Frontal cortex (tissue), 4 donors: Measurements from ENCODE around the gene ABCA1. TPM values are rescaled to one million over a fixed set of nuclear protein-coding genes. Genes with fewer than 3 reads are reported as not detected.
"Not testable (repeated sequence)": the region's sequence is repeated elsewhere in the genome, so short reads cannot be mapped to it uniquely, and the experiment has no call there.

Experiments used
- DNase-seq, 2 donors: peaks; one replicate each; pipeline ENCODE4 v3.0.0; 2012; ENCODE audit warnings: low spot score in 2 of 2
- FAIRE-seq: peaks from 2 replicates; lab custom pipeline; 2012; peaks lifted over from hg19 to GRCh38; lab: Jason Lieb, UNC
- total RNA-seq: library from RNA; depleted of rRNA; stranded (reverse); fragments of >200 nt; gene quantifications from one replicate; pipeline ENCODE4 v1.2.3, GENCODE V29; 2014
- donor health status: control.
- donor health status: control.
- donor health status: control.

Gene ABCA1
- total RNA-seq, 1 donor from 2014 or later = 28.5 TPM

GRCh38 chr9:104779946-104780535 is 147.9 kb downstream of the ABCA1 start:
- FAIRE-seq (no peak), DNase-seq (no peak)

DNA sequence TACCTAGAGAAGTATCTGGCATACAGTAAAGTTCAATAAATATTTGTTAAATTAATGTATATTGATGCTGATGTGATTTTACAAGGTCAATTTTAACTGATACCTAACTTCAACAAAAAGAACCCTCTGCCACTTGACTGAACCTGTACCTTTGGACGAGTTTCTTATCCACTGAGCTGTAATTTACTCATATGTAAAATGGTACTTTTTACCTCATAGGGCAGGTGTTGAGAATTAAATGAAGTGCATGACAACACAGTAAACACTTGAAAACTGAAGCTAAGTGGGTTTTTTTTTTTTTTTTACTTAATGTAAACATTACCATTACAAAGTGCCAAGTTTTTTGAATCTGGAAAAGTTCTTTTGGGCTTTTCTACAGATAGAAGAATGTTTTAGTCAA is 148.6 kb downstream of the ABCA1 start:
- FAIRE-seq (no peak), DNase-seq (no peak)

- DNase-seq = no peak
- FAIRE-seq = no peak
Observed at GRCh38 chr9:104778802-104779201, 149.2 kb downstream of the ABCA1 start.

DNA sequence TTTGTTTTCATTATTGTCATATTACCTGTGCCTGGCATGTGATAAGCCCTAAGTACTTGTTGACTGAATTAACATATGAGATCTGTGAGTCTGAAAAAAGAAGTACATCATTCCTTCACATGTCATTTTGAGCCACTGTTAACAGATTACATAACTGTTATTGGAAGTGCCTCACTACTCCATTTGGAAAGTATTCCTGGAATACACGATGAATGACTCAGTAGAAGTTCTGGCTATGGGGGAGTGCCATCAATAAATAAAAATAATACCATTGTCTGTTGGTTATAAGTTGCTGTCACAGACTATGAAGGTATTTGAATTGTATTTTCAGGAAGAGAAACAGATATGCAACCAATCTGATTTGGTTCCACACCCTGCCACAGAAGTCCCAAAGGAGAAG is 151.2 kb downstream of the ABCA1 start:
- DNase-seq (peak in 1 of 2 donors; percentile 10), FAIRE-seq (no peak)

DNA sequence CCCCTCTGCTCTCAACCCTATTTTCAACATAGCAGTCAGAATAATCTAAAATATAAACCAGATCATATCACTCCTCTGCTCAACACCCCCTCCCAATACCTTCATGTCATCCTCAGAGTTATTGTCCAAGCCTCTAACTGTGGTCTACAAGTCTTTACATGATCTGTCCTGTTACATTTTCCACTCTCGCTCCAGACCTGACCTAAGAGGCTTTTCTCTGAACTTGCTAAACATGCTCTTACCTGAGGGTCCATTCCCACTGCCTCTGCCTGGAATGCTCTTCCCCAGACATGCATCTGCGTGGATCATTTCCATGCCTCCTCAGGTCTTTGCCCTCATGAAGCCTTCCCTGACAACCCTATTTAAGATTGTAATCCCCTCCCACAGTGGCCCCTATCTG is 152.0 kb downstream of the ABCA1 start:
- no peak for DNase-seq

GRCh38 chr9:104775574-104775936 is 152.4 kb downstream of the ABCA1 start:
- no peak for FAIRE-seq
- no peak for DNase-seq

More for the DNA sequence above, 152.0 kb downstream of the ABCA1 start:
- FAIRE-seq = no peak

GRCh38 chr9:104774831-104775573 is 153.0 kb downstream of the ABCA1 start:
- DNase-seq (no peak), FAIRE-seq (no peak)

DNA sequence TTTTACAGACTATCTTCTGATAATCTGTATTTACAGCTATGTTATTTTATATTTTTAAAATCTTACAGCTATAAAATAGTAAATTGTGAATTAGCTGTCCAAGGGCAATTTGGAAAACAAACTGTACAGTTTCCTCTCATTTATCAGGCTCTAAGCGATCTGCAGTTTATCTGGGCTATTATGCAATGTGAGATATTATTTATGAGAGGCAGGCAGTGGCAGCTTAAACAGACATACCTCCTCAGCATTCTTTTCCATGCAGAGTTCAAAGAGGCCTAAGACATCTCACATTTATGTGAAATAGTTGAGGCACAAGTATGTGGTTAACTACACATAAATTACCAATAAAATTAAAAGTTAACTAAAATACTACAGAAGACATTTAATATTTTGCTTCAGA is 153.8 kb downstream of the ABCA1 start:
- no peak for FAIRE-seq
- no peak for DNase-seq

GRCh38 chr9:104772714-104773510 is 155.0 kb downstream of the ABCA1 start:
- no peak for DNase-seq
- FAIRE-seq = peak; percentile 54

DNA sequence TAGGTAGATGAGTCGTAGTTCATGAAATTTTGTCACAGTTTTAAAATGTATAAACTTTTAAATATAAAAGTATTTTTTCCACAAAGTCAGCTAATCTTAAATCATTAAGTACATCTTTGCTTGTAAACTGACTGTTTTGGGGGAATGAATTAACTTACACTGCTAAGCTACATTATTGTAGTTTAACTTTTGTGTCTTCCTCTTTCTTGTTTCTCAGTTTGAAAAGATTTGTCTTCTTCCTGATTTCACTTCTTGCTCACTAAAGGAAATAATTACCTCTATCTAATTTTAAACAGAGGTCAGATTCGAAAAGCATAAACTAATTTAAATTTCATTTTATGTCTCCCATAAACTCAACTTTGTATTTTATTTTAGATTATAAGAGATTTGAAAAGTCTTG is 158.3 kb downstream of the ABCA1 start:
- no peak for DNase-seq
- no peak for FAIRE-seq

GRCh38 chr9:104769029-104769428 is 158.9 kb downstream of the ABCA1 start:
- not testable (repeated sequence) for FAIRE-seq, DNase-seq

DNA sequence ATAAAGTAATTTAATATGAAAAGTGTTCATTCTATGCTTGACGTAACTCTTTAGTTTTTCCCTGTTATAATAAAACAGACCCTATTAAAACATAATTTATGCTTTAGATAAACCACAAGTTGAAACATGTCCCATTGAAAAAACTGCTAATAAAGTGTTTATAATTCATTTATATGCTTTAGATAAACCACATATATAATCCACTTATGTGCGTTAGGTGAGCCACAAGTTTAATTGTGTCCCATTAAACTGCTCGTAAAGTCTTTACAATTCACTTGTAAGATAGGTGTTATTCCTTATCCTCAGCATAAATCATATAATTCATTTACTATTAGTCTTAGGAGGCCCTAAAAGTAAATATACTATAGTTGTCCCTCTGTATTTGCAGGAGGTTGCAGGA is 160.4 kb downstream of the ABCA1 start:
- no peak for FAIRE-seq

GRCh38 chr9:104766025-104766424 is 161.9 kb downstream of the ABCA1 start:
- FAIRE-seq (no peak), DNase-seq (no peak)

More for the DNA sequence above, 160.4 kb downstream of the ABCA1 start:
- no peak for DNase-seq

DNA sequence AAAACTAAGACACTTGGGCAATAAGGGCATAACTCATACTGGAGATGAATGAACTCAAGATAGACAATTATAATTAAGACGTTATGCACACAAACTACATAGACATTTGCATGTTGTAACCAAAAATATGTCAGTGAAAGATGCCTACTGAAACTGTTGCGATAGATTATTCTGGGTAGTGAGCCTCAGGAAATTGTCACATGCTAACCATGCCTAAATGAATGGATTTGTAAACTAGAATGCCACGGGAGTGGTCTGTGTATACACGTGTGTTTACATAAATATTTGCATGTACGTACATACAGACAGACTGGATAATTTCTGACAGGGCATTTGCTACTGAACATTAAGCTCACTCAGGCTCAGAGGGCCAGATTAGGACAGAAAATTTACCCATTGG is 162.8 kb downstream of the ABCA1 start:
- DNase-seq = no peak
- no peak for FAIRE-seq

GRCh38 chr9:104758974-104759373 is 169.0 kb downstream of the ABCA1 start:
- DNase-seq (no peak), FAIRE-seq (no peak)

DNA sequence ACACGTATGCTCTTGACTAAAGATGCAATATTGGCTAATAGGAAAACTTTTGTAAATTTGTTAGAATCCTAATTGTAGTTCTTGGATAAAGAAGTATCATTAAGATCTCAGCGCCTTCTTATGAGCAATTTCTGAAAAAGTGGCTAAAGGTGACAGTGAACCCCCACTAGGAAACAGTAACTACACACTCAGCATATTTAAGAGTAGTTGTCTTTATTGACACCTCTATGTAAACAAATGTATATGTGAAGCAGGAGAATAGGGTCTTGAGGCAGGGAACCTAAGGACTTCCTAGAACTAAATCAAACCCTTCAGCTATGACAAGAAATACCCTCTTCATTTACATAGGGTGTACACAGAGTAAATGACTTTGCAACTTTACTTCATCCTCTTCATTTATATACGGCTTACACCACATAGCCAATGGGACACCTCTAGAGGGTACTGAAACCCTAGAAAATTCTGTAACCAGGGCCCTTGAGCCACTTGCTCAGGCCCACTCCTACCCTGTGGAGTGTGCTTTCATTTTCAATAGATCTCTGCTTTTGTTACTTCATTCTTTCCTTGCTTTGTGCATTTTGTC is 177.7 kb downstream of the ABCA1 start:
- FAIRE-seq (no peak), DNase-seq (no peak)

- DNase-seq (no peak), FAIRE-seq (no peak)
Observed at GRCh38 chr9:104748359-104749031, 179.5 kb downstream of the ABCA1 start.

- FAIRE-seq (no peak), DNase-seq (peak; percentile 64 to 66)
Observed at GRCh38 chr9:104747565-104748358, 180.2 kb downstream of the ABCA1 start, which contains the start of gene NIPSNAP3A. NIPSNAP3A (plus strand) TSS chr9:104747683; CDS start chr9:104747793, 110 bp downstream.

DNA sequence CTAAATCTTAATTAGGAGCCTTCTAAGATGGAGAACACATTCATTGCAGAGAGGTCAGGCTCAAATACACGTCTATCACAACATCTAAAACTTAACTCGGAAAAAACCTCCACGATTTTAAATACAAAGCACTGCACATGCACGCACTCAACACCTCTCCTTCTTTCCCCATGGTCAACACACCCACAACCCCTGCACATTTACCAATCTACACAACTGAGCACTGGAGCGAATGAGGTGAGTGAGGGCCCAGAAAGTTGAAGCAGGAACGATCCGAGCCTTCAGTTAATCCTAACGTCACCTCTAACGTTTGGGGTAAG is 180.8 kb downstream of the ABCA1 start:
- DNase-seq = no peak
- no peak for FAIRE-seq
